Activated CD8-positive, alpha-beta memory T cell treated with anti-CD3 and anti-CD28 coated beads for 1 hour (primary cell): ENCODE data around the gene DERL3.
"Not testable (repeated sequence)": the region's sequence is repeated elsewhere in the genome, so short reads cannot be mapped to it uniquely, and the experiment has no call there.

Experiments used
- DNase-seq, 2 donors: peaks; one replicate each; pipeline ENCODE4 v3.0.0-alpha.2; 2020; ENCODE audit warnings: low read depth in 1 of 2; ENCODE audit errors: extremely low read depth in 1 of 2

DERL3 gene

GRCh38 chr22:23838681-23839468 lies at the start of gene DERL3:
TSS of gene DERL3 (minus strand) at chr22:23839006. CDS start at chr22:23838987, 19 bp downstream.
- DNase-seq: peak; percentile 86 to 90

GRCh38 chr22:23884140-23884539 lies 45.3 kb upstream of the DERL3 start:
- DNase-seq: no peak

DNA sequence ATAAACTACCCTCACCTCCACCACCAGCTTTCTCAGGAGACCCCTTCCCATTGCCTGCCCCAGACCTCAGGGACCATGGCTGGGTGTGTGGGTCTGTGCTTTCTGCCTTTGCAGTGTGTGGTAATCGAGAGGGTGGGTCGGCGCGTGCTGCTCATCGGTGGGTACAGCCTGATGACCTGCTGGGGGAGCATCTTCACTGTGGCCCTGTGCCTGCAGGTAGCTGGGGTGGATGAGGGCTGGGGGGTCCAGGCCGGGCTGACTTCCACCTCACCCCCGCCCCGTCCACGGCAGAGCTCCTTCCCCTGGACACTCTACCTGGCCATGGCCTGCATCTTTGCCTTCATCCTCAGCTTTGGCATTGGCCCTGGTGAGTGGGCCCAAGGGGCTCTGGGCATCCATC lies 44.9 kb upstream of the DERL3 start:
- no peak for DNase-seq

- DNase-seq: no peak
These were observed 43.6 kb upstream of the DERL3 start for GRCh38 chr22:23882370-23882769.

- DNase-seq: no peak
These were observed 39.4 kb upstream of the DERL3 start for GRCh38 chr22:23878219-23878618.

DNA sequence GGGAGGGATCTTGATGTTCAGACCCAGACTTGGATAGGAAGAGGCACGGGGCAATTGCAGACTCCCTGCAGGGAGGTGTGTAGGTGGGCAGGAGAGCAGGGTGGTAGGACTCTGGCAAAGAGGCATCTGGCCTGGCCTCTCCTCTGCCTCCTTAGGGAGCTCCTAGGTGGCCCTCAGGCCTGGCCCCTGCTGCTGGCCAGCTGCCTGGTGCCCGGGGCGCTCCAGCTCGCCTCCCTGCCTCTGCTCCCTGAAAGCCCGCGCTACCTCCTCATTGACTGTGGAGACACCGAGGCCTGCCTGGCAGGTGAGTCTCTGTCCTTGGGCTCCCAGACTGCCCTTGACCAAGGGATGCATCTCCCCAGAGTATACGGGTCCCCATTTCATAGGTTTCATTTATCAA lies 38.8 kb upstream of the DERL3 start:
- no peak for DNase-seq

GRCh38 chr22:23875801-23876200 lies 37.0 kb upstream of the DERL3 start:
- DNase-seq: no peak

DNA sequence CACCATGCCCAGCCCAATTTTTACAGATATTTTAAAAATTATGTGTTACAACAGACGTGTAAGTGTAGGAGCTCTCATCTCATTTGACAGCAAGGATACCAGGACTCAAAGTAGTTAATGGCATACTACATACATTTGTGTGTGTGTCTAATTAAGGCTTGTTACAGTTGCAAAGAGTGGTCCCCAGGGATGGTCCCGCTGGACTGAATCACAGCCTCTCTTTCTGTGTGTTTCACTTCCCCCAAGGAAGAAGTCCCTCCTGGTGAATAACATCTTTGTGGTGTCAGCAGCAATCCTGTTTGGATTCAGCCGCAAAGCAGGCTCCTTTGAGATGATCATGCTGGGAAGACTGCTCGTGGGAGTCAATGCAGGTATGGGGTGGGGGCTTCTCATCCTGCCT lies 36.1 kb upstream of the DERL3 start:
- DNase-seq: no peak

GRCh38 chr22:23868580-23868979 lies 29.8 kb upstream of the DERL3 start:
- no peak for DNase-seq

DNA sequence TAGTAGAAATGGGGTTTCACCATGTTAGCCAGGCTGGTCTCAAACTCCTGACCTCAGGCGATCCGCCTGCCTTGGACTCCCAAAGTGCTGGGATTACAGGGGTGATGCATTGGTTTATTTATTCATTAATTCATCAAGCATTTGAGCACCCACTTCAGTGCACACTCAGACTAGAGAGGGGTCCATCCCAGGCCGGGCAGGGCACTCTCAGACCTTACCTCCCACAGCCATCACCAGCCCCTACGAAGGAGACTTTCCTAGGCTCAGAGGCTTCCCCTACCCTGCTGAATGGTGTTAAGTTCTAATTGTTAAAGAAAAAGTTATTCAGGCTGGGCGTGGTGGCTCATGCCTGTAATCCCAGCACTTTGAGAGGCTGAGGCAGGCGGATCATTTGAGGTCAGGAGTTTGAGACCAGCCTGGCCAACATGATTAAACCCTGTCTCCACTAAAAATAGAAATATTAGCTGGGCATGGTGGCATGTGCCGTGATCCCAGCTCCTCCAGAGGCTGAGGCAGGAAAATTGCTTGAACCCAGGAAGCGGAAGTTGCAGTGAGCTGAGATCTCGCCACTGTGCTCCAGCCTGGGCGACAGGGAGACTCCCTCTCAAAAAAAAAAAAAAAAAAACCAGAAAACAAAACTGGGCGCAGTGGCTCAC lies 25.8 kb upstream of the DERL3 start:
- not testable (repeated sequence) for DNase-seq

DNA sequence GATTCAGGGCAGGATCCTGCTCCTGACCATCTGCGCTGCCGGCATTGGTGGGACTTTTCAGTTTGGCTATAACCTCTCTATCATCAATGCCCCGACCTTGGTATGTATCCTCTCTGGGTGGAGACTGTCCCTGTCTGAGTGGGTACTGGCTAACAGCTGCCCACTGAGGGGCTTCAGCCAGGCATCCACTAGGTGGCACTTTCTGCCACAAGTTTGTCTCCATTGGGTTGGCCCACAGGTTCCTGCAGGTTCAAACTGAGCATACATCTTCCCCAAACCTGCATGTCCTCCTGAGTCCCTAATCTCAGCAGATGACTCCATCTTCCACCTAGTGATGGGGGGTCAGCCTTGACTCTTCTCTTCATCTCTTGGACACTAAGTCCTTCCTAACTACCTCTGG lies 23.3 kb upstream of the DERL3 start:
- no peak for DNase-seq

GRCh38 chr22:23860187-23860586 lies 21.4 kb upstream of the DERL3 start:
- DNase-seq: not testable (repeated sequence)

DNA sequence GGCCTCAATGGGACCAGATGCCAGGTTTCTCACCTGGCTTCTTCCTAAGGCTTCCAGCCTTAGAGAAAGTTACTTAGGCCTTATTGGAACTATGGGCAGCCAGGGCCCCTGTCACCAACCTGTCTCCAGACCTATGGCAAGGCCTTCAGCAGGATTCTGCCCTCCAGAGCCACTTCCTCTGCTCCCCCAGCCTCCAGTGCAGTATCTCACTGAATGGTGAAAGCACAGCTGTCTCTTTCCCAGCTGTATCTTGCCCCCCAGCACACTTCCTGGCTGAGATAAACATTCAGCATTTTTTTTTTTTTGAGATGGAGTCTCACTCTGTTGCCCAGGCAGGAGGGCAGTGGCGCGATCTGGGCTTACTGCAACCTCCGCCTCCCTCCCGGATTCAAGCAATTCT lies 20.4 kb upstream of the DERL3 start:
- DNase-seq: no peak

DNA sequence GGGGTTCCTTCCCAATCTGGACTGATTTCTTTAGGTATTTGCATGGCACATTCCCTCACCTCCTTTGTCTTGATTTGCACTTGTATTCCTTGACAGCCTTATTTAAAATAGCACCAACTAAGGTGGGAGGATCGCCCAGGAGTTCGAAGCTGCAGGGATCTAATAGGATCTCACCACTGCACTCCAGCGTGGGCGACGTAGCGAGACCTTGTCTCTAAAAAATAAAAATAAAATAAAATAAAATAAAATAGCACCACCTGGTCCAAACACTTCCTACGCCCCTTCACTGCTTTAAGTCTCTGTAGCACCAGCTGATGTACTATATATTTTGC lies 19.6 kb upstream of the DERL3 start:
- DNase-seq: no peak

GRCh38 chr22:23857606-23858483 lies 19.0 kb upstream of the DERL3 start, which contains the start of gene SLC2A11:
TSS of gene SLC2A11 (plus strand) at chr22:23857875. CDS start at chr22:23858000, 125 bp downstream.
- peak; percentile 86 to 89 for DNase-seq

DNA sequence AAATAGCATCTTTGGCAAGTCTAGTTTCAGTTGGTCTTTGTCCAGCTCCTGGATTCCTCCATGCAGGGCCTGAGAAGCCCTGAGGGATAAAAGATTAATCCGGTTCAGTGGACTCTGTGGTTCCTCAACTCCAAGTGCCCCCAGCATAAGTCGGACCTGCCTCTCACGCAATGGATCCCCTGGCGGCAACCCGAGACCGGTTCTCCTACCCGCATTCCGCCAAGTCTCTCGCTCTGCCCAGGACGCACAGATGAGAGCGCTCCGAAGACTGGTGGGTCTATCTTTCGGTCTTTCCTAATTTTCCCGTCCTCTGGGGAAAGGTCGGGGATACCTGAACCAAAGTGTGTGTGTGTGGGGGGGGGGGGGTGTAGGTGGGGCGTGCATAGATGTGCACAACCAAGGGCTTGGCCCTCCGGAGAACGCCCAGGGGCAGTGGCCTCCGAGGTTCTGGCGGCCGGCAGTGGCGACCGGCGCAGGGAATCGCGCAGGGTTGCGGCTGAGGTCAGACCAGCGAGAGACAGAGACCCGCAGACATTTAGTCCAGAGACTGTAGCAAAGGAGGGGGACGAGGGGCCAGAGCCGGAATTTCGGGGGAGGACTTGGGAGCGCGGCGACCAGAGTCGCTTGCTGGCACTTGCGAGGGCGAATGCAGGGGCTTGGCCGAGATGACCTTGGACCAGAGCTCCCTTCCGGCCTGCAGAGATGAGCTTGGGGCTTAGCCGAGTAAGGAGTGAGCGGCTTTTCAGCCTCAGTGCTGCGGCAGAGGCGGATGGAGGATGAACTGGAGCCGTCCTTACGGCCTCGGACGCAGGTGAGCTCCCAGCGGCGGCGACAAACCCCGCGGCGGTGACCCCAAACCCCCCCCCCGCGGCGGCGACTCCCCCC lies 18.2 kb upstream of the DERL3 start:
- DNase-seq: no peak

- DNase-seq: no peak
These were observed 11.4 kb upstream of the DERL3 start for GRCh38 chr22:23850136-23850611.

GRCh38 chr22:23849009-23850006 lies 10.5 kb upstream of the DERL3 start:
- DNase-seq: peak; percentile 32 to 83
